CD14-positive monocyte (primary cell): ENCODE measurements around the gene AFG1L. TPM values are rescaled to one million over a fixed set of nuclear protein-coding genes. Genes with fewer than 3 reads are reported as not detected.

Source experiments
- DNase-seq, 3 donors: peaks; one replicate each; pipeline ENCODE4 v3.0.0-alpha.2; 2011 to 2022
- H2AFZ ChIP-seq: 2 replicates; pipeline ENCODE4 v1.6.0; 2012; ENCODE audit warnings: mild to moderate bottlenecking, low read depth, low read length, inconsistent platforms; ENCODE audit not compliant: insufficient read depth, poor library complexity, severe bottlenecking
- H3K27ac ChIP-seq, 2 donors: 1 replicate in 1 of 2; 2 replicates in 1 of 2; pipeline ENCODE4 v1.5.1; 2012 to 2013; ENCODE audit warnings: low read length in 2 of 2, control low read depth in 1 of 2, inconsistent platforms in 1 of 2, low read depth in 1 of 2, mild to moderate bottlenecking in 1 of 2
- H3K27me3 ChIP-seq, 2 donors: one replicate each; pipeline versions ENCODE4 v1.6.0 to v1.6.1; 2011 to 2013; ENCODE audit warnings: low read length in 2 of 2; ENCODE audit not compliant: control insufficient read depth in 2 of 2, insufficient read depth in 2 of 2
- H3K36me3 ChIP-seq, 2 donors: replicated peaks in 1 of 2; 1 replicate in 1 of 2; 2 replicates in 1 of 2; pipeline versions ENCODE4 v1.5.1 to v1.6.1; 2012 to 2013; ENCODE audit warnings: low read length in 2 of 2, control low read depth in 1 of 2, inconsistent platforms in 1 of 2, mild to moderate bottlenecking in 1 of 2; ENCODE audit not compliant: insufficient read depth in 2 of 2, control insufficient read depth in 1 of 2
- H3K4me1 ChIP-seq, 2 donors: 1 replicate in 1 of 2; 2 replicates in 1 of 2; pipeline versions ENCODE4 v1.5.1 to v1.6.1; 2012 to 2013; ENCODE audit warnings: low read length in 2 of 2, control low read depth in 1 of 2, inconsistent platforms in 1 of 2, mild to moderate bottlenecking in 1 of 2, moderate library complexity in 1 of 2; ENCODE audit not compliant: insufficient read depth in 2 of 2, control insufficient read depth in 1 of 2
- H3K4me2 ChIP-seq: replicated peaks from 2 replicates; pipeline ENCODE3; 2012; ENCODE audit warnings: low read length, moderate library complexity, mild to moderate bottlenecking; ENCODE audit not compliant: poor library complexity, severe bottlenecking; ENCODE audit errors: extremely low read depth
- H3K4me3 ChIP-seq, 3 experiments: fragments of 200-600 bp in 1 of 3; sonication (generic) in 1 of 3; replicated peaks in 1 of 3; 1 replicate in 2 of 3; 2 replicates in 1 of 3; pipeline ENCODE4 v1.5.1; 2011 to 2013; ENCODE audit warnings: low read length in 3 of 3, mild to moderate bottlenecking in 3 of 3, control low read depth in 2 of 3, low read depth in 2 of 3, inconsistent platforms in 1 of 3, moderate library complexity in 1 of 3
- H3K79me2 ChIP-seq: 2 replicates; pipeline ENCODE4 v1.6.0; 2012; ENCODE audit warnings: mild to moderate bottlenecking, control low read depth, inconsistent platforms, low read length, moderate library complexity; ENCODE audit not compliant: insufficient read depth
- H3K9ac ChIP-seq: 2 replicates; pipeline ENCODE4 v1.6.0; 2017; ENCODE audit warnings: low read length, mild to moderate bottlenecking; ENCODE audit not compliant: insufficient read depth, poor library complexity, severe bottlenecking
- H3K9me3 ChIP-seq, 2 donors: replicated peaks in 1 of 2; 1 replicate in 1 of 2; 2 replicates in 1 of 2; pipeline versions ENCODE4 v1.5.1 to v1.6.1; 2012 to 2013; ENCODE audit warnings: low read length in 2 of 2, control low read depth in 1 of 2; ENCODE audit not compliant: control insufficient read depth in 1 of 2, insufficient read depth in 1 of 2
- H4K20me1 ChIP-seq: 2 replicates; pipeline ENCODE4 v1.6.0; 2012; ENCODE audit warnings: mild to moderate bottlenecking, low read length, control low read depth, moderate library complexity; ENCODE audit not compliant: insufficient read depth
- H3K27ac Mint-ChIP-seq, 7 donors: one replicate each; pipeline ENCODE4 v1.8.0; 2020; ENCODE audit warnings: mild to moderate bottlenecking in 7 of 7, mixed read lengths in 7 of 7, moderate library complexity in 6 of 7, inconsistent platforms in 2 of 7
- H3K27me3 Mint-ChIP-seq, 3 donors: one replicate each; pipeline ENCODE4 v1.8.0; 2021 to 2022; ENCODE audit warnings: low read depth in 3 of 3, mild to moderate bottlenecking in 3 of 3, mixed read lengths in 3 of 3, moderate library complexity in 3 of 3, inconsistent platforms in 1 of 3
- H3K36me3 Mint-ChIP-seq, 2 donors: one replicate each; pipeline ENCODE4 v1.8.0; 2020; ENCODE audit warnings: mixed read lengths in 2 of 2, inconsistent platforms in 1 of 2, mild to moderate bottlenecking in 1 of 2
- H3K4me1 Mint-ChIP-seq: one replicate; pipeline ENCODE4 v1.8.0; 2020; ENCODE audit warnings: mild to moderate bottlenecking, mixed read lengths
- H3K4me3 Mint-ChIP-seq, 2 donors: one replicate each; pipeline ENCODE4 v1.8.0; 2020; ENCODE audit warnings: mild to moderate bottlenecking in 2 of 2, mixed read lengths in 2 of 2, moderate library complexity in 1 of 2
- H3K9me3 Mint-ChIP-seq, 7 donors: one replicate each; pipeline ENCODE4 v1.8.0; 2020 to 2022; ENCODE audit warnings: mixed read lengths in 7 of 7, mild to moderate bottlenecking in 6 of 7, moderate library complexity in 6 of 7, inconsistent platforms in 2 of 7
- WGBS: methylation state at CpG from one replicate; pipeline ENCODE4 v1.1.5; 2013; ENCODE audit warnings: missing lambda C conversion rate; ENCODE audit not compliant: insufficient coverage; 5-methylcytosine and 5-hydroxymethylcytosine counted together
- intact Hi-C, 2 donors: fragments of 100-400 bp; cut with micrococcal nuclease; formaldehyde crosslinking; loops; one replicate each; pipeline versions ENCODE4 v1.15.0 to v1.15.1; 2023
- polyA plus RNA-seq, 3 donors: library from polyadenylated mRNA; depleted of rRNA in 1 of 3; unstranded in 2 of 3; stranded (reverse) in 1 of 3; fragments of 300-500 nt in 2 of 3; fragments of >200 nt in 1 of 3; fragmentation: Illumina TruSeq in 2 of 3; gene quantifications; 1 replicate in 2 of 3; 2 replicates in 1 of 3; pipeline ENCODE4 v1.2.3, GENCODE V29; 2012 to 2021
- TF ChIP-seq, protein P1 (sequence below): fragments of 200-600 bp; IDR thresholded peaks from one replicate; pipeline ENCODE4 v1.8.0; 2022; ENCODE audit warnings: antibody characterized with exemption, mild to moderate bottlenecking

AFG1L gene
- polyA plus RNA-seq, 3 donors: 0.95 to 2.8 (median 2.7) TPM

DNA sequence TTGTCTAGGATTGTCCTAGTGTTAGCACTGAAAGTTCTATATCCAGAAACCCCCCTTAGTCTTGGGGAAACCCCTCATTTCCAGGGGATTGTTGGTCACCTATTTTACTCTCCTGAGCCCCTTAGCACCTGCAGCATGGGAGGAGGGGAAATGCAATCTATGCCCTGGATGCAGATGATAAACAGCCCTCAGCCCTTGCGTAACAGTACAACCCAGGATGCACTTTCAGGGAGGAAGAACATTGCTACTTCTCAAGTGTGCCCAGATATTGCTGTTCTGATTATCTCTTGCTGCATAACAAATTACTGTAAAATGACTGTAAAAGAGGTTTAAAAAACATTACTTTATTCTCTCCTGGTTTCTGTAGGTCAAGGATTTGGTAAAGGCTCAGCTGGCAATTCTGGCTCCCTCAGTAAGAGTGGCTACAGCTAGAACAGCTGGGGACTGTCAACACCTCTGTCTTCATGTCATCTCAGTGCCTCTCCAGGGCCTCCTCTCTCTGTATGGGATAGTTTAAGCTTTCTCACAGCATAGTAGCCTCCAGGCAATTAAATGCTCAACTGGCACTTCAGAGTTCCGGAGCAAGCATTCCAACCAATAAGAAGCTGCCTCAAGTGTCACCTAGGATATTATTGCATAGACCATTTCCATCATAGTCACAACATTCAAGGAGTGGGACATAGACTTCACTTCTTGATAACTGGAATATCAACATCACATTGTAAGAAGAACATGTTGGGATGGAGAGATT is 148.1 kb downstream of the AFG1L start:
- H3K4me1 ChIP-seq: peaks cover 9 to 11% of the 10 kb centered on the region in 2 donors
- Mint-ChIP-seq H3K9me3 (peaks cover 0 to 2% (median 0%) of the 10 kb centered on the region in 7 donors), H3K27ac (no peak overlapping the region), H3K4me3 (no peak overlapping the region), H3K4me1 (peaks cover 26% of the 10 kb centered on the region), H3K27me3 (peaks cover 0 to 2% (median 0%) of the 10 kb centered on the region in 3 donors), H3K36me3 (peaks cover 0 to 1% of the 10 kb centered on the region in 2 donors)
- no peaks in the 10 kb centered on the region for H3K9me3 ChIP-seq
- H3K36me3 ChIP-seq: no peaks in the 10 kb centered on the region
- H3K4me3 ChIP-seq: no peak overlapping the region
- H3K79me2 ChIP-seq: no peaks in the 10 kb centered on the region
- no peak overlapping the region for H3K4me2 ChIP-seq
- H3K9ac ChIP-seq: no peak overlapping the region
- H3K27me3 ChIP-seq: no peaks in the 10 kb centered on the region
- intact Hi-C loops: no loop called here
- no peaks in the 10 kb centered on the region for H4K20me1 ChIP-seq
- no peak overlapping the region for H3K27ac ChIP-seq
- no peak for DNase-seq
- WGBS: no CpG with 5 or more reads among the region's 2 CpGs
- TF ChIP-seq, protein P1, sequence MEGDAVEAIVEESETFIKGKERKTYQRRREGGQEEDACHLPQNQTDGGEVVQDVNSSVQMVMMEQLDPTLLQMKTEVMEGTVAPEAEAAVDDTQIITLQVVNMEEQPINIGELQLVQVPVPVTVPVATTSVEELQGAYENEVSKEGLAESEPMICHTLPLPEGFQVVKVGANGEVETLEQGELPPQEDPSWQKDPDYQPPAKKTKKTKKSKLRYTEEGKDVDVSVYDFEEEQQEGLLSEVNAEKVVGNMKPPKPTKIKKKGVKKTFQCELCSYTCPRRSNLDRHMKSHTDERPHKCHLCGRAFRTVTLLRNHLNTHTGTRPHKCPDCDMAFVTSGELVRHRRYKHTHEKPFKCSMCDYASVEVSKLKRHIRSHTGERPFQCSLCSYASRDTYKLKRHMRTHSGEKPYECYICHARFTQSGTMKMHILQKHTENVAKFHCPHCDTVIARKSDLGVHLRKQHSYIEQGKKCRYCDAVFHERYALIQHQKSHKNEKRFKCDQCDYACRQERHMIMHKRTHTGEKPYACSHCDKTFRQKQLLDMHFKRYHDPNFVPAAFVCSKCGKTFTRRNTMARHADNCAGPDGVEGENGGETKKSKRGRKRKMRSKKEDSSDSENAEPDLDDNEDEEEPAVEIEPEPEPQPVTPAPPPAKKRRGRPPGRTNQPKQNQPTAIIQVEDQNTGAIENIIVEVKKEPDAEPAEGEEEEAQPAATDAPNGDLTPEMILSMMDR: no peak
- H2AFZ ChIP-seq: no peak overlapping the region

DNA sequence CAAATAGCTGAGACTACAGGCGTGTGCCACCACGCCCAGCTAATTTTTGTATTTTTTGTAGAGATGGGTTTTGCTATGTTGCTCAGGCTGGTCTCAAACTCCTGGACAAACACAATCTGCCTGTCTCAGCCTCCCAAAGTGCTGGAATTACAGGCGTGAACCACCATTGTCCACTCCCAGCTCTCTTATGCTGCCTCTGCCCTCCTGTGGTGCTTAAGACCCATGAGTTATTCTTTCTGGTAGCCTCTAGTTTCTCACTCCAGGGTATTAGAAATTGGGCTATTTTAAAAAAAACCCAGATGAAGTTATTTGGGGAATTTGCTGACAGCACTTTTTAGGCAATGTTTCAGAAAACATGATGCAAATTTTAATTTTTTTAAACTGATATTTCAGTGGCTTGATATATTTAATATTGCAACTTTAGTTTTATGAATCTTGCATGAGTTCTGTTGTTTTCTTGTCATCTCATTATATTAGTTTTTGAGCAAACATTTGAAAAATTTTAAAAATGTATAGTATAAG is 151.8 kb downstream of the AFG1L start:
- Histone ChIP-seq H4K20me1 (no peaks in the 10 kb centered on the region), H3K27ac (no peak overlapping the region), H3K36me3 (no peaks in the 10 kb centered on the region), H3K4me2 (no peak overlapping the region), H3K9ac (no peak overlapping the region), H3K9me3 (no peaks in the 10 kb centered on the region), H3K27me3 (no peaks in the 10 kb centered on the region), H3K79me2 (no peaks in the 10 kb centered on the region), H2AFZ (no peak overlapping the region), H3K4me1 (peaks cover 0 to 4% of the 10 kb centered on the region in 2 donors), H3K4me3 (no peak overlapping the region)
- Mint-ChIP-seq H3K4me1 (peaks cover 15% of the 10 kb centered on the region), H3K36me3 (peaks cover 0 to 1% of the 10 kb centered on the region in 2 donors), H3K27ac (no peak overlapping the region), H3K9me3 (peaks cover 0 to 2% (median 0%) of the 10 kb centered on the region in 7 donors), H3K4me3 (no peak overlapping the region), H3K27me3 (no peaks in the 10 kb centered on the region)
- TF ChIP-seq, protein P1: no peak
- no peak for DNase-seq
- intact Hi-C loops: no loop called here
- WGBS: no CpG with 5 or more reads among the region's 3 CpGs
